HG03060 (cell line): Measurements from ENCODE around the gene PGAP6.
"Not testable (repeated sequence)": the region's sequence is repeated elsewhere in the genome, so short reads cannot be mapped to it uniquely, and the experiment has no call there.

Experiments used
- ATAC-seq: cut with Tn5 transposase; IDR thresholded peaks from one replicate; pipeline ENCODE4 v1.9.1; 2021; ENCODE audit warnings: low read depth, moderate number of reproducible peaks; ENCODE audit not compliant: unreplicated experiment

Gene PGAP6

DNA sequence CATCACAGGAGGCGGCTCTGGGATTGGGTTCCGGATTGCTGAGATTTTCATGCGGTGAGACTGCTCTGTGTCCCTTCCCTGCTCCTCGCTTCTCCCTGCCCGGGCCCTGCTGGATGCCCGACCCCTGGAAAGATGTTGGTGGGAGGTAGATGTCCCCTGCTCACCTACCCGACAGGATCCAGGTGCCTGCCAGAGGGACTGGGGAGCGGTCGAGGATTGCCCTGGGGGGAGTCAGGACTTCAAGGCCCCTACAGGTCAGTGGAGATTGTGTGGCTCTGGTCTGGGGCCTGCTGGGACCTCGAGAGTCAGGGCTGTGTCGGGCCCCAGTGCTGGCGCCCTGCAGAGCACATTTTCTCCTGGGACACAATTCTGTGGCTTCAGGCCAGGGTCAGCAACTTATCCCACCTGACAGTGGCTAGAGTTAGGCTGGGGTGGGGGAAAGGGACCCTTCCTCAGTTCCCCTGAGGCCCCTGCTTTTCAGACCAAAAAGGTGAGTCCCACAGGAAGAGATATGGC, 23.3 kb upstream of the PGAP6 start:
- no peak for ATAC-seq

DNA sequence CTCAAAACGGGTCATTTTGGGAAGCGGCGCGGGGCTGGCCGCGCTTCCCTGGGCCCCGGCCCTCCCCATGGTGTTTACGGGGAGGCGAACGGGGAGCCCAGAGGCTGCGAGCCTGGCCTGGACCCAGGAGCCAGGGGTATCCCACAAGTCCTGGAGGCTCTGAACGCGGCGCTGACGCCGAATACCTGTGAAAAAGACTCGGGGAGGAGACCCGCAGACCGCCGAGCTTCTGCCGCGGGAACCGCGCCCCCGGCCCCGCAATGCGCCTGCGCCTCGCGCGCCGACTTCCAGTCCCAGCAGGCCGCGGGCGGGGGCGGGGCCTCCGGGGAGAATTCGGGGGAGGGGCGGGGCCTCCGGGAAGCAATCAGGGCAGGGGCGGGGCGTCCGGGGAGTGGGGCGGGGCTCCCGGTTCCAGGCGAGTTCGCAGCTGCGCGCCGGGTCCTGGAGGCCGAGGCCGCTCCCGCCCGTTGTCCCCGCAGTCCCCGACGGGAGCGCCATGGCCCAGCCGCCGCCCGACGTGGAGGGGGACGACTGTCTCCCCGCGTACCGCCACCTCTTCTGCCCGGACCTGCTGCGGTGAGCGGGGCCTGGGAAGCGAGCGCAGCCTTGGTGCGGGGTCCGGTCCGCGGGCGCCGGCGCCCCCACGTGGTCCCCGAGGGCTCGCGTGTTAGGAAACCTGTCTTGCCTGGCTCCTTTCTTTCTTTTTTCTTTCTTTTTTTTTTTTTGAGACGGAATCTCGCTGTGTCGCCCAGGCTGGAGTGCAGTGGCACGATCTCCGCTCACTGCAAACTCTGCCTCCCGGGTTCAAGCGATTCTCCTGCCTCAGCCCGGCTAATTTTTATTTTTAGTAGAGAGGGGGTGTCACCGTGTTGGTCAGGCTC, 19.9 kb upstream of the PGAP6 start, which contains the start of gene DECR2:
Gene DECR2 (plus strand): TSS at position 418 of the 881 bp plus-strand sequence. CDS start 79 bp downstream, at position 497.
- no peak for ATAC-seq

DNA sequence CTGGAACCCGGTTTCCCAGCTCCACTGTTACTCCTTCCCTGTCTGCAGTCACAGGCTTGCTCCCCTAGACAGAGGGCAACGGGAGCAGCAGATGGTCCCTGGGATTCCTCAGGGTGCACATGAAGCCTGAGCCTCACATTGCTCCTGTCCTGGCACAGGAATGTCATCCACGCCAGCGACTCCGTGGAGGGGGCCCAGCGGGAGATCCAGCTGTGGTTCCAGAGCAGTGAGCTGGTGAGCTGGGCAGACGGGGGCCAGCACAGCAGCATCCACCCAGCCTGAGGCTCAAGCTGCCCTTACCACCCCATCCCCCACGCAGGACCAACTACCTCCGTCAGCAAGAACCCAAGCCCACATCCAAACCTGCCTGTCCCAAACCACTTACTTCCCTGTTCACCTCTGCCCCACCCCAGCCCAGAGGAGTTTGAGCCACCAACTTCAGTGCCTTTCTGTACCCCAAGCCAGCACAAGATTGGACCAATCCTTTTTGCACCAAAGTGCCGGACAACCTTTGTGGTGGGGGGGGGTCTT, 18.3 kb upstream of the PGAP6 start:
- no peak for ATAC-seq

DNA sequence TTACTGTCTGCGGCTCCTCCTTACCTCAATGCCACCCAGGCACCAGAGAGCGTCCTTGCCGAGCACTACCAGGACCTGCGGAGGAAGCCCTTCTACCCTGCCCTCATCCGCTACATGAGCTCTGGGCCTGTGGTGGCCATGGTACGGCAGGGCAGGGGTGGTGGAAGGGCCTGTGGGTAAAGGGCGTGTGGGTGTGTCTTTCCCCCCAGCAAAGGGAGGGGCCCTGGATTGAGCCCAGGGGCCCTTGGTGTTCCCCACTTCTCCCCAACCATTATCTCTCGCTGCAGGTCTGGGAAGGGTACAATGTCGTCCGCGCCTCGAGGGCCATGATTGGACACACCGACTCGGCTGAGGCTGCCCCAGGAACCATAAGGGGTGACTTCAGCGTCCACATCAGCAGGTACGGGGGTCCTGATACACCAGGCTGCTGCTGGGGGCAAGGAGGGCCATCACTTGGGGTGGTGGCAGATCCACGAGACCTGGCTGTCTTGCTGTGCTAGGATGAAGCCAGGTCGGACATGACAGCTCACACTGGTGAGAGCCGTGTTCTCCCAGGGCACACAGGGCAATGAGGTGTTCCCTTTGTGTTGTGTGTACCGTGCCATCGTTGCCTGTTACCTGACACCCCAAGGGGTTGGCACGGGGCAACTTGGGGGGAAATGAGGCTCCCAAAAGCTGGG, 17.7 kb upstream of the PGAP6 start:
- ATAC-seq = no peak

DNA sequence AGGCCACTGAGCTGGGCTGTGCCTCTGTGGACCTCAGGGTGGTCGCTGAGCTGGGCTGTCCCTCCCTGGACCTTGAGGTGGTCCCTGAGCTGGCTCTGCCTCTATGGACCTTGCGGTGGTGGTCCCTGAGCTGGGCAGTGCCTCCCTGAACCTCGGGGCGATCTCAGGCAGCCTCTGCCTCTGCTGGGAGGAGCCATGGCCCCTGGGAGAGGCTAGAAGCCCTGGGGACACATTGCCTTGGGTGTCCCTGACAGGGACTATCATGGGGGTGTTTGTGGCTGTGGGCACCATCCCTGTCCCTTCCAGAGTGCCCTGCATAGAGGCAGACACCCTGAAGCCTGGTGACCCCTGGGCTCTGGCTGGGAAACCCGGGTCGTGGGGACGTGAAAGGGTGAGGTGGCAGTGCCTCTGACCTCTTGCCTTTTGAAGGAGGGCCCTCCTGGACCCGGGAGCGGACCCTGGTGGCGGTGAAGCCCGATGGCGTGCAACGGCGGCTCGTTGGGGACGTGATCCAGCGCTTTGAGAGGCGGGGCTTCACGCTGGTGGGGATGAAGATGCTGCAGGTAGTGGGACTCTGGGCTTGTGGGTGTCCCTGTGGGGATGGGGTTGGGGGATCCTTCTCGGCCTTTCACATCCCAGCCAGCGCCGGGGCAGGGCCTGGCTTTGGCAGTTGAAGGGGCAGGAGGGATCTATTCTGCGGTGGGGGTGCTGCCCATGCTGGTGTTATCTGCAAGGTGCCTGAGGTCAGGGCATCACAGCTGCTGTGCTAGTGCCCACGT, 17.0 kb upstream of the PGAP6 start:
- no peak for ATAC-seq

DNA sequence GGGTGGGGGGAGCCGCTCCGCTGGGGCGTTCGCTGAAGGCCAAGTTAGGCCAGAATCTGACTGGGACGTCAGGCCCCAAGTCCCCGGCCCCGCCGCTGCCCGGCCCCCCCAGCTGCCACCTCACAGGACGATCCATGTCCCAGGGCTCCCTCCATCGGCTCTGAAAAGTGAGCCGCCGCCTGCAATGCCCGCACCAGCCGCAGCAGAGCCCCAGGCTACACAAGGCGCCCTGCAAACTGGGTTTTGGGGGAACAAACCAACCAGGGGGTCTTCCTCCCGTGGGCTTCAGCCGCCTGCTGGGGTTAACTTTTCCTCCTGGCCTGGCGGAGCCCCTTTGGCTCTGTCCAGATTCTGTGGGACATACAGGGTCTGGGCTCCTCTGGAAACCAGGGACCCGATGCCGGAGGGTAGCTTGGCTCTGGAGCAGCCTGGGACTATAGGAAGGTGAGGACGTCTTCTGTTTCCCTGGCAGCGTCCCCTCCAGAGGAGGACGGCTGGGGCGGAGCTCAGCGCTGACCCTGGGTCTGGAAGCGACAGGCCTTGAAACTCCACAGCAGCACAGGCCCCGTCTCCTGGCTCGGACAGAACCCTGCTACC, 16.1 kb upstream of the PGAP6 start:
- no peak for ATAC-seq

DNA sequence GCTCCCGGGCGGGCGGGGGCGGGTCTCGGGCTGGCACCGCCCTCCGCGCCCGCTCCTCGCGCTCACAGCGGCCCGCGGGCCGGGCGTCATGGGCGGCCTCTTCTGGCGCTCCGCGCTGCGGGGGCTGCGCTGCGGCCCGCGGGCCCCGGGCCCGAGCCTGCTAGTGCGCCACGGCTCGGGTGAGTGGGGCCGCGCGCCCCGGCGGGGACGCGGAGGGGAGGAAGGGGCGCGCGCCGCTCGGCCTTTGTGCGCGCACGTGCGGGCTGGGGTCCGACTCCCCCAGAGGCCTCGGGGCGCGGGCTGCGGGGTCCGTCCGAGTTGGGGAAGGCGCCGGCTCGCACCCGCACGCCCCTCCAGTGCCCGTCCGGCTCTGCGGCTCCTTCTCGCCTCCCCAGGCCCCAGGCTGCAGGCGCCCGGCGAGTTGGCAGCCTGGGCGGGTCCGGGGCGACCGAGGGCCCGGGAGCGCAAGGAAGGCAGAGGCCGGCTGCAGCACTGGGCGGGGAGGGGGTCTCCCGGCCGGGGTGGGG, 15.4 kb upstream of the PGAP6 start, which contains the start of gene NME4:
Gene NME4 (plus strand): TSS at position 65 of the 527 bp plus-strand sequence. CDS start 24 bp downstream, at position 89.
- ATAC-seq = no peak

DNA sequence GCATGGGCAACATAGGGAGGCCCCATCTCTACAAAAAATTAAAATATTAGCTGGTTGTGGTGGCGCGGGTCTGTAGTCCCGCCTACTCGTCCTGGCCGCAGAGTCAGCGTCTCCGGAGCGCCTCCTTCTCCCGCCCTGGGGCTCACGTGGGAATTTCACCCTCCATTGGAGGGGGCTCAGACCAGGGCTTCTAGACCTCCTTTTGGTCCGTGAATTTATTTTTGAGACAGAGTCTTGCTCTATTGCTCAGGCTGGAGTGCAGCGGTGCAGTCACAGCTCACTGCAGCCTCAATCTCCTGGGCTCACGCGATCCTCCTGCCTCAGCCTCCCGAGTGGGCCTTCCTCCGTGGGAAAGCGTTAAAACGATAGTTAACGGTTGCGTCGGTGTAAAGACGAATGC, 14.8 kb upstream of the PGAP6 start:
- ATAC-seq = no peak

DNA sequence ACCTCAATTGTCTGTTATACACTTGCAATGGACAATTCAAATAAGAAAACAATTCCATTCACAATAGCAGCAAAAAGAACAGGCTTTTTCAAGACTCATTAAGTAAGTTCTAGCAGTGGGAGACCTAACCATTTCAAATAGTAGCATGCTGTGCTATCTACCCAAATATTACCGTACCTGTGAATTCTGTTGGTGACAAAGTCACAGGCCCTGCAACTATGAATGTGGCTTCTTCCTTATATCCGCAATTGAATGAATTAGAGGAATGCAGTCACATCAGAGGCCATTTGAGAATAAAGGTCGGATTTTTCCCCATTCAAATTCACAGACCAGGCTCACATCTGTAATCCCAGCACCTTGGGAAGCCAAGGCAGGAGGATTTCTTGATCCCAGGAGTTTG, 14.4 kb upstream of the PGAP6 start:
- ATAC-seq = no peak

DNA sequence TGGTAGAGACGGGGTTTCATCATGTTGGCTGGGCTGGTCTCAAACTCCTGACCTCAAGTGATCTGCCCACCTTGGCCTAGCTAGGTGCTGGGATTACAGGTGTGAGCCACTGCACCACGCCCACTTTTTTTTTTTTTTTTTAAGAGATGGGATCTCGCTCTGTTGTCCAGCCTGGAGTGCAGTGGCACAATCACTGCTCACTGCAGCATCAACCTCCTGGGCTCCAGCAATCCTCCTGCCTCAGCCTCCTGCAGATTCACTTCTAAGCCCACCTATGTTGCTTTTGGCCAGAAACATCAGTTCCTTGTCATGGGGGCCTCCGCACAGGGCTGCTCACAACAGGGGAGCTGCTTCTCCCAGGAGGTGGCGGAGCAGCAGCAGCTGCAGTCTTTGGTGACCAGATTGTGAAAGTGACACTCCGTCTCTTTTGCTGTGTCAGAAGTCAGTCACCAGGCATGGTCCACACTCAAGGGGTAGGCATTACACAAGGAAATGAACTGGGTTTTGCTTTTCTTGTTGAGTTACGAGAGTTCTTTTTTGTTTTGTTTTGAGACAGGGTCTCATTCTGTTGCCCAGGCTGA, 10.8 kb upstream of the PGAP6 start:
- ATAC-seq = no peak

DNA sequence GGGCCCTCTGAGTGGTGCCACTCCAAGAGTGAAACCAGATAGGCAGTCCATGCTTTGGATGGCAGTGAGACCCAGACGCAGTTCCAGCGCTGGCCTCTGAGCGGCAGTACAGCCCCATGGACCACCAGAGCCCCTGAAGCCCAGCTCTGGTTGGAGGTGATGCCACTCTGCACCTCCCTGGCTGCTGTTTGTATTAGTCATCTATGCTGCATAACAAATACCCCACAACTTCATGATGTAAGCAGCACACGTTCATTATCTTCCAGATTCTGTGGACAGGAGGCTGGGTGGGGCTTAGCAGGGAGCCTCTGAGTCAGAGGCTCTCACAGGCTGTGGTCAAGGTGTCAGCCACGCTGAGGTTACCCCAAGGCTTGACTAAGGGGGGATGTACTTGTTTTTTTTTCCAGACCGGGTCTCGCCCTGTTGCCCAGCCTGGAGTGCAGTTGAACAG, 10.1 kb upstream of the PGAP6 start:
- ATAC-seq = no peak

DNA sequence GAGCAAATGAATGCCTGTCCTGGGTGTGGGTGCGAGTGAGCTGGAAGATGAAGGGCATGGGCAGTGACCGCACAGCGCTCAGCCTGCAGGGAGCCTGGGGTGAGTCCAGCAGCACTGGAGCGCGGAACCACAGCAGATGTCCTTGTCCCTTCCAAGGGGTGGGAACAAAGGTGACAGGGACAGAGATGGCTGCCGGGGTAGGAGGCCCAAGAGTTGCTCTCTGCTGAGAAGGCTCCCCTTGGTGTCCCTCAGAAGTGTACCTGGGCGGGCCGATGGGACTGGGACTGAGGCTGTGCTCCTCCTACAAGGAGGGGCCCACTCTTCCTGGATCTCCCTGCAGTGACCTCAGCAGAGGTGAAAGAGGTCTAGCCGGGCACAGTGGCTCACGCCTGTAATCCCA, 7.6 kb upstream of the PGAP6 start:
- ATAC-seq = no peak

DNA sequence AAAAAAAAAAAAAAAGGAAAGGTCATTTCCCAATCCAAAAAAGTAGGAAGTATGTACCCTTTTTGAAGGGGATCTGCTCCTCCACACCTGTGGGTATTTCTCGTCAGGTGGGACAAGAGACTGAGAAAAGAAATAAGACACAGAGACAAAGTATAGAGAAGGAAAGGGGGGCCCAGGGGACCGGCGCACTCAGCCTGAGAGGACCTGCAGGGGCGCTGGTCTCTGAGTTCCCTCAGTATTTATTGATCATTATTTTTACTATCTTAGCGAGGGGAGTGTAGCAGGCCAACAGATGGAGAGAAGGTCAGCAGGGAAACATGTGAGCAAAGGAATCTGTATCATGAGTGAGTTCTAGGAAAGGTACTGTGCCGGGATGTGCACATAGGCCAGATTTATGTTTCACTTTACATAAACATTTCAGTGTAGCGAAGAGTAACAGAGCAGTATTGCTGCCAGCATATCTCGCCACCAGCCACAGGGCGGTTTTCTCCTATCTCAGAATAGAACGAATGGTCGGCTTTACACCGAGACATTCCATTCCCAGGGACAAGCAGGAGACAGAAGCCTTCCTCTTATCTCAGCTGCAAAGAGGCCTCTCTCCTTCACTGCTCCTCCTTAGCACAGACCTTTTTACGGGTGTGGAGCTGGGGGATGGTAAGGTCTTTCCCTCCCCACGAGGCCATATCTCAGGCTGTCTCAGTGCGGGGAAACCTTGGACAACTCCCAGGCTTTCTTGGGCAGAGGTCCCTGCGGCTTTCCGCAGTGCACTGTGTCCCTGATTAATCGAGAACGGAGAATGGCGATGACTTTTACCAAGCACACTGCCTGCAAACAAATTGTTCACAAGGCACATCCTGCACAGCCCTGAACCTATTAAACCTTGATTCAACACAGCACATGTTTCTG, 6.2 kb upstream of the PGAP6 start:
- ATAC-seq = not testable (repeated sequence)

DNA sequence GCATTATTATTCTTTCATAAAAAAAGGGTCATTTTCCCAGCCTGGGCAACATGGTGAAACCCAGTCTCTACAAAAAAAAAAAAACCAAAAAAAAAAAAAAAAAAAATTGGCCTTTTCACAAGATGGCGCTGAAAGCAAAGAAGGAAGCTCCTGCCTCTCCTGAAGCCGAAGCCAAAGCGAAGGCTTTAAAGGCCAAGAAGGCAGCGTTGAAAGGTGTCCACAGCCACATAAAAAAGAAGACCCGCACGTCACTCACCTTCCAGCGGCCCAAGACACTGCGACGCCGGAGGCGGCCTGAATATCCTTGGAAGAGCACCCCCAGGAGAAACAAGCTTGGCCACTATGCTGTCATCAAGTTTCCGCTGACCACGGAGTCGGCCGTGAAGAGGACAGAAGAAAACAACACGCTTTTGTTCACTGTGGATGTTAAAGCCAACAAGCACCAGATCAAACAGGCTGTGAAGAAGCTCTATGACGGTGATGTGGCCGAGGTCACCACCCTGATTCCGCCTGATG, 4.9 kb upstream of the PGAP6 start:
- no peak for ATAC-seq

DNA sequence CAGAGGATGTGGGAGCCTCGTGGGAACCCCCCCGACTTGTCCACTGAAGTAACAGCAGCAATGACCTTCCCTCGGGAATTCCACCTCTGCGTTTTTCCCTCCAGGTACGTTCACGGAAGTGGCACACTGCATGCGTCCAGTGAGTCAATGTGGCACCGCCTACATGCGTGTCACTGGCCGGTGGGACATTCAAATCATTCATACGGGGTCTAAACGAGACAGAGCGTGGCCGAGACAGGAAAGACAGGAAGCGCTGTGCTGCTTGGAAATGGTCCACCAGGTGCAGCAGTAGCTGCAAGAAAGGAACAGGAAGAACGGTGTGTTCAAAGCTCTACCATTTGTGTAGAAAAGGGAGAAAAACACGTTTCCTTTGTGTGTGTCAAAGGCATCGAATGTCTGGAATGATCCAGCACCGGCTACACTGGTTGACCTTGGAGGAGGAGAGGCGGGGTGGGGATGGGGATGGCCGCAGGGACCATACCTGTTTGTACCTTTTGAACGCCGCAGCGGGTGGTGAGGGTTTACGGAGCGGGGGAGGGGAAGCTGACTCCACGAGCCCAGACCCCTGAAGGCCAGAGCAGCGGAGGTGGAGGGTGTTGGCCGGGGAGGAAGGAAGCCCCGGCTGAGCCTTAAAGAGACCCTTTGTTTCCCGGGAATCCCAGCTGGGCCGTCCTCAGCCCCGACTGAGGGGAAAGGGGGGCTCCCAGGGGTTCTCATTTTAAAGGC, 1.7 kb upstream of the PGAP6 start:
- no peak for ATAC-seq

DNA sequence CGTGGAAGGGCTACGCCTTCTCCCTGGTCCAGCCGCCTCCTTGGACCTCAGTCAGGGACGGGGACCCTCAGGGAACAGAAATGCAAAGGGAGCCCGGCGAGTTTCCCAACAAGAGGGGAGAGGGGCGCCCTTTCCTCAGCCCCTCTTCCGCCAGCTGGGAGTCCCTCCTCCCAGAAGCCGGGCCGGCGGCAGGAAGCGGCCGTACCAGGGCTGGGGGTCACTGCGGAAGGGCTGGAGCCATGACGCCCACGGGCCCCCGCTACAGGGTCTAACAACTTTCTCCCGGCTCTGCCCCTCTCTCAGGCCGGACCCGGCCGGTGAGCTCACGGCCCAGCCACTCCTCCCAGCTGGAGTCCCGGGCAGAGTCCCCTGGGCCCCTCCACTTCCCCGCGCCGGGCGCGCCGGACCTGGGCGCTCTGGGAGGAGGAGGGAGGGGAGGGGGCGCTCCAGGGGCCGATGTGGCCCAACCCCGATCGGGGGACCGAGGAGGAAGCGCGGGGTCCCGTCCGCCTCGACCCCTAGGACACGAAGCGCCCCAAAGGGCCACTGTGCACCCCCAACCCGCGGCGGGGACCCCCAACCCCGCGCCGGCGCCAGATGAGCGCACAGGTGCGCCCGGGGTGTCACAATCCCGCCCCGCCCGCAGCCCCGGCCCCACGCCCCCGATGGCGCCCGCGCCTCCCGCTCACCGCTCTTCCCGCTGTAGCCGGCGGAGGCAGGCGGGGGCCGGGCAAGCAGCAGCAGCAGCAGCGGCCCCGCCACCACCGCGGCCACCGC, 578 bp downstream of the PGAP6 start:
- ATAC-seq = no peak

DNA sequence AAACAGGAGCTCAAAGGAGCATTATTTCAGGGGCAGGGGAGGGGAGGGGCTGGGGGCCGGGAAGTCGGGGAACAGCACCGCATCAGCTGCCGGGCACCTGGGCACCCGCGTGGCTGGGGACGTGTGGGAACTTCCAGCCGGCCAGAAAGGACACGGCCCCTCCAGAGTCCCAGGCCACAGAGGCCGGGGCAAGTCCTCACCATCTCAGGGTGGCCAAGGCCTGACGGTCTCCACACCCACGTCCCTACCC, 1.1 kb downstream of the PGAP6 start:
- ATAC-seq = no peak
